HepG2 (cell line): ENCODE data around the gene RBM46. TPM values are rescaled to one million over a fixed set of nuclear protein-coding genes. Genes with fewer than 3 reads are reported as not detected.

Experiments used
- ATAC-seq: fragments of 200-7000 bp; cut with Tn5 transposase; 3 replicates; pipeline ENCODE4 v1.9.1; 2020; ENCODE audit warnings: mild to moderate bottlenecking, moderate library complexity
- BruUV-seq: library from RNA; stranded (reverse); fragments of 400-500 nt; replicated peaks from 2 replicates; lab custom pipeline; 2021; lab: Mats Ljungman, UMichigan
- CTCF ChIA-PET: fragments of 300-600 bp; formaldehyde crosslinking; extraction: SDS; loops from one replicate; lab custom pipeline; 2021; ENCODE audit warnings: low total read pairs, inconsistent platforms, low intra/inter-chr PET ratio; lab: Yijun Ruan, JAX
- POLR2A ChIA-PET: fragments of 350-600 bp; sonication (Branson Sonifier 250); formaldehyde crosslinking; loops from one replicate; lab custom pipeline; 2020; ENCODE audit warnings: antibody characterized with exemption, inconsistent platforms; lab: Yijun Ruan, JAX
- DNase-seq: peaks from one replicate; pipeline ENCODE4 v3.0.0-alpha.2; 2015; ENCODE audit warnings: low spot score
- FAIRE-seq: peaks from 3 replicates; lab custom pipeline; 2011; peaks lifted over from hg19 to GRCh38; lab: Jason Lieb, UNC
- H2AFZ ChIP-seq: one replicate; pipeline ENCODE4 v1.6.1; 2011; ENCODE audit warnings: low read length, inconsistent platforms
- H3K27ac ChIP-seq: fragments of 300-600 bp; 3 replicates; pipeline ENCODE4 v1.8.0; 2011; ENCODE audit warnings: mixed run types, mild to moderate bottlenecking, mixed read lengths, low read length, inconsistent platforms; ENCODE audit not compliant: insufficient read depth; ENCODE audit errors: extremely low read length
- H3K27me3 ChIP-seq, 2 experiments: fragments of 200-600 bp in 1 of 2; 2 replicates in 1 of 2; 3 replicates in 1 of 2; pipeline versions ENCODE4 v1.6.0 to v1.8.0; 2011; ENCODE audit warnings: low read length in 2 of 2, mild to moderate bottlenecking in 2 of 2, moderate library complexity in 2 of 2, inconsistent platforms in 1 of 2; ENCODE audit not compliant: insufficient read depth in 2 of 2, control insufficient read depth in 1 of 2
- H3K36me3 ChIP-seq, 2 experiments: fragments of 200-600 bp in 1 of 2; replicated peaks in 1 of 2; 2 replicates in 1 of 2; 3 replicates in 1 of 2; pipeline versions ENCODE4 v1.5.1 to v1.8.0; 2011; ENCODE audit warnings: low read length in 2 of 2, inconsistent platforms in 1 of 2; ENCODE audit not compliant: insufficient read depth in 2 of 2, control insufficient read depth in 1 of 2
- H3K4me1 ChIP-seq: 2 replicates; pipeline ENCODE4 v1.5.1; 2012; ENCODE audit warnings: low read length, inconsistent platforms; ENCODE audit not compliant: insufficient read depth
- H3K4me2 ChIP-seq: 2 replicates; pipeline ENCODE4 v1.6.0; 2011; ENCODE audit warnings: low read depth, low read length, inconsistent platforms
- H3K4me3 ChIP-seq, 3 experiments: fragments of 200-600 bp in 1 of 3; sonication (generic), shearing (Covaris generic) in 1 of 3; replicated peaks in 1 of 3; 2 replicates each; pipeline ENCODE4 v1.5.1; 2011 to 2016; ENCODE audit warnings: low read length in 3 of 3, inconsistent platforms in 2 of 3, low read depth in 2 of 3, mild to moderate bottlenecking in 2 of 3, control low read depth in 1 of 3, mixed read lengths in 1 of 3; ENCODE audit not compliant: insufficient read depth in 1 of 3
- H3K79me2 ChIP-seq: one replicate; pipeline ENCODE4 v1.6.1; 2011; ENCODE audit warnings: low read length, inconsistent platforms; ENCODE audit not compliant: insufficient read depth
- H3K9ac ChIP-seq: 2 replicates; pipeline ENCODE4 v1.6.0; 2011; ENCODE audit warnings: mild to moderate bottlenecking, low read depth, low read length, inconsistent platforms; ENCODE audit not compliant: insufficient read depth
- H3K9me3 ChIP-seq: 2 replicates; pipeline ENCODE4 v1.5.1; 2012; ENCODE audit warnings: mild to moderate bottlenecking, low read length
- H4K20me1 ChIP-seq: 2 replicates; pipeline ENCODE4 v1.6.0; 2011; ENCODE audit warnings: inconsistent platforms, mild to moderate bottlenecking, low read length, moderate library complexity; ENCODE audit not compliant: insufficient read depth
- CTCF ChIP-seq: sonication (generic); formaldehyde crosslinking; IDR thresholded peaks from 2 replicates; pipeline ENCODE4 v1.5.0; 2020; ENCODE audit warnings: mild to moderate bottlenecking, missing genetic modification reagents, moderate library complexity
- EED ChIP-seq: sonication (generic); formaldehyde crosslinking; IDR thresholded peaks from 2 replicates; pipeline ENCODE4 v1.5.0; 2020; ENCODE audit warnings: mild to moderate bottlenecking, missing genetic modification reagents
- PHF21A ChIP-seq: sonication (generic); formaldehyde crosslinking; IDR thresholded peaks from 2 replicates; pipeline ENCODE4 v1.5.0; 2020; ENCODE audit warnings: mild to moderate bottlenecking, missing genetic modification reagents
- SETDB1 ChIP-seq: sonication (generic); formaldehyde crosslinking; IDR thresholded peaks from 2 replicates; pipeline ENCODE4 v1.5.1; 2020; ENCODE audit warnings: missing genetic modification reagents, mild to moderate bottlenecking, borderline replicate concordance
- SMAD1 ChIP-seq: sonication (generic); formaldehyde crosslinking; IDR thresholded peaks from 2 replicates; pipeline ENCODE4 v1.4.0; 2020; ENCODE audit warnings: missing genetic modification reagents, low read depth, mild to moderate bottlenecking, borderline replicate concordance
- SMAD3 ChIP-seq: sonication (generic); formaldehyde crosslinking; IDR thresholded peaks from 2 replicates; pipeline ENCODE4 v1.4.0; 2020; ENCODE audit warnings: missing genetic modification reagents
- SNAI1 ChIP-seq: sonication (generic); formaldehyde crosslinking; IDR thresholded peaks from 2 replicates; pipeline ENCODE4 v1.5.0; 2020; ENCODE audit warnings: mild to moderate bottlenecking, missing genetic modification reagents, borderline replicate concordance
- STAG1 ChIP-seq: sonication (generic); formaldehyde crosslinking; IDR thresholded peaks from 2 replicates; pipeline ENCODE4 v1.4.0; 2020; ENCODE audit warnings: missing genetic modification reagents
- WGBS: methylation state at CpG from one replicate; pipeline ENCODE4 v1.1.6; 2017; ENCODE audit warnings: low lambda C conversion rate; 5-methylcytosine and 5-hydroxymethylcytosine counted together
- in situ Hi-C: cut with HindIII; loops from 2 replicates; pipeline ENCODE4 v1.10.0; 2017; ENCODE audit warnings: low pct_unique_long_range_greater_than_20kb; ENCODE audit not compliant: extremely low pct_ligation_motif_present
- intact Hi-C: fragments of 100-400 bp; cut with micrococcal nuclease; formaldehyde crosslinking; loops from one replicate; pipeline ENCODE4 v1.10.0; 2022; ENCODE audit not compliant: unreplicated experiment
- polyA plus RNA-seq, 8 experiments: library from polyadenylated mRNA; depleted of rRNA in 3 of 8; stranded (reverse) in 7 of 8; unstranded in 1 of 8; fragments of >200 nt; fragmentation: Illumina TruSeq in 4 of 8; extraction: Trizol in 4 of 8; gene quantifications; 2 replicates each; pipeline versions ENCODE4 v1.2.1 to v1.2.3, GENCODE V29; 2011 to 2016; ENCODE audit warnings: low read depth in 4 of 8, missing spikeins in 1 of 8, mixed read lengths in 1 of 8; ENCODE audit not compliant: insufficient read depth in 1 of 8
- total RNA-seq, 5 experiments: library from RNA; depleted of rRNA; stranded (reverse); fragments of >200 nt; fragmentation: Illumina TruSeq; extraction: Trizol; gene quantifications; 2 replicates each; pipeline ENCODE4 v1.2.3, GENCODE V29; 2016; ENCODE audit warnings: low read depth in 1 of 5
- TF ChIP-seq, protein P1 (sequence below): IDR thresholded peaks from 2 replicates; pipeline ENCODE4 v1.6.1; 2016; ENCODE audit warnings: low read depth, missing genetic modification reagents, missing compliant biosample characterization
- TF ChIP-seq, protein P2 (sequence below), 2 experiments: IDR thresholded peaks; 2 replicates each; pipeline ENCODE4 v1.6.1; 2011 to 2012; ENCODE audit warnings: low read length in 2 of 2, borderline replicate concordance in 1 of 2, low read depth in 1 of 2, mild to moderate bottlenecking in 1 of 2, moderate library complexity in 1 of 2

The RBM46 gene
- total and polyA plus RNA-seq, 2 of the 13 experiments (the other 11 are each of a cell fraction or from before 2014, with no cell fraction given) = not detected

DNA sequence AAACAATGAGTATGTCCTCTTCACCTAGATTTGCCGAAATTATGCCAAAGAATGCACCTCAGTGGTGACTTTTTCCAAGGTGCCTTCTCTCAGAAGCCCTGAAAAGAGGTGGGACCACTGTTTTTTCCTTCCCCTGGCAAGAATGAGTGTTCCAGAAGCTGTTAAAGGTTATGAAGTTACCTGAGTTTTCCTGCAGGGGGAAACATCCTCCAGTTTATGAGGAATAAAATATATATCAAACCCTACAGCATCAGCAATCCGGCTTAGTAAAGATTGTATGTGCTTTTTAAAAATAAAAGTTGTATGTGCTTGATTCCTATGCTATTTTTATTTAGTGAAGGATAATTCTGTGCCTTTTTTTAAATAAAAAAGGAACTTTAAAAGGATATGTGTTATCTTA, 73.3 kb downstream of the RBM46 start:
- ChIA-PET POLR2A (no interaction called here), CTCF (no interaction called here)
- FAIRE-seq (no peak), ATAC-seq (no peak; the same call in 2 of the 3 replicates), DNase-seq (peak; percentile 7)
- in situ Hi-C loops = no loop called here
- Histone ChIP-seq H4K20me1 (no peaks in the 10 kb centered on the region), H3K9me3 (no peaks in the 10 kb centered on the region), H3K36me3 (no peaks in the 10 kb centered on the region), H3K4me2 (no peak overlapping the region), H3K79me2 (no peaks in the 10 kb centered on the region), H3K4me3 (no peak overlapping the region), H3K27me3 (no peaks in the 10 kb centered on the region), H2AFZ (no peak overlapping the region), H3K4me1 (no peaks in the 10 kb centered on the region), H3K9ac (no peak overlapping the region), H3K27ac (no peak overlapping the region)
- WGBS = 9% methylated on average over 2 of the region's 2 CpGs
- intact Hi-C loops = loop anchor here (5.0 kb wide), 1 partner anchor 518 kb away; no protein-coding TSS in a partner anchor
- TF ChIP-seq STAG1 (CRISPR knock-in tag) (peak; percentile 38; the same call in 1 of the 2 replicates), EED (CRISPR knock-in tag) (no peak), CTCF (CRISPR knock-in tag) (peak; percentile 9; the same call in 1 of the 2 replicates), SMAD3 (no peak), PHF21A (CRISPR knock-in tag) (no peak), SNAI1 (no peak), SETDB1 (CRISPR knock-in tag) (no peak), SMAD1 (CRISPR knock-in tag) (no peak)
- TF ChIP-seq, protein P1, sequence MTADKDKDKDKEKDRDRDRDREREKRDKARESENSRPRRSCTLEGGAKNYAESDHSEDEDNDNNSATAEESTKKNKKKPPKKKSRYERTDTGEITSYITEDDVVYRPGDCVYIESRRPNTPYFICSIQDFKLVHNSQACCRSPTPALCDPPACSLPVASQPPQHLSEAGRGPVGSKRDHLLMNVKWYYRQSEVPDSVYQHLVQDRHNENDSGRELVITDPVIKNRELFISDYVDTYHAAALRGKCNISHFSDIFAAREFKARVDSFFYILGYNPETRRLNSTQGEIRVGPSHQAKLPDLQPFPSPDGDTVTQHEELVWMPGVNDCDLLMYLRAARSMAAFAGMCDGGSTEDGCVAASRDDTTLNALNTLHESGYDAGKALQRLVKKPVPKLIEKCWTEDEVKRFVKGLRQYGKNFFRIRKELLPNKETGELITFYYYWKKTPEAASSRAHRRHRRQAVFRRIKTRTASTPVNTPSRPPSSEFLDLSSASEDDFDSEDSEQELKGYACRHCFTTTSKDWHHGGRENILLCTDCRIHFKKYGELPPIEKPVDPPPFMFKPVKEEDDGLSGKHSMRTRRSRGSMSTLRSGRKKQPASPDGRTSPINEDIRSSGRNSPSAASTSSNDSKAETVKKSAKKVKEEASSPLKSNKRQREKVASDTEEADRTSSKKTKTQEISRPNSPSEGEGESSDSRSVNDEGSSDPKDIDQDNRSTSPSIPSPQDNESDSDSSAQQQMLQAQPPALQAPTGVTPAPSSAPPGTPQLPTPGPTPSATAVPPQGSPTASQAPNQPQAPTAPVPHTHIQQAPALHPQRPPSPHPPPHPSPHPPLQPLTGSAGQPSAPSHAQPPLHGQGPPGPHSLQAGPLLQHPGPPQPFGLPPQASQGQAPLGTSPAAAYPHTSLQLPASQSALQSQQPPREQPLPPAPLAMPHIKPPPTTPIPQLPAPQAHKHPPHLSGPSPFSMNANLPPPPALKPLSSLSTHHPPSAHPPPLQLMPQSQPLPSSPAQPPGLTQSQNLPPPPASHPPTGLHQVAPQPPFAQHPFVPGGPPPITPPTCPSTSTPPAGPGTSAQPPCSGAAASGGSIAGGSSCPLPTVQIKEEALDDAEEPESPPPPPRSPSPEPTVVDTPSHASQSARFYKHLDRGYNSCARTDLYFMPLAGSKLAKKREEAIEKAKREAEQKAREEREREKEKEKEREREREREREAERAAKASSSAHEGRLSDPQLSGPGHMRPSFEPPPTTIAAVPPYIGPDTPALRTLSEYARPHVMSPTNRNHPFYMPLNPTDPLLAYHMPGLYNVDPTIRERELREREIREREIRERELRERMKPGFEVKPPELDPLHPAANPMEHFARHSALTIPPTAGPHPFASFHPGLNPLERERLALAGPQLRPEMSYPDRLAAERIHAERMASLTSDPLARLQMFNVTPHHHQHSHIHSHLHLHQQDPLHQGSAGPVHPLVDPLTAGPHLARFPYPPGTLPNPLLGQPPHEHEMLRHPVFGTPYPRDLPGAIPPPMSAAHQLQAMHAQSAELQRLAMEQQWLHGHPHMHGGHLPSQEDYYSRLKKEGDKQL (CRISPR knock-in tag) = no peak
- TF ChIP-seq, protein P2, sequence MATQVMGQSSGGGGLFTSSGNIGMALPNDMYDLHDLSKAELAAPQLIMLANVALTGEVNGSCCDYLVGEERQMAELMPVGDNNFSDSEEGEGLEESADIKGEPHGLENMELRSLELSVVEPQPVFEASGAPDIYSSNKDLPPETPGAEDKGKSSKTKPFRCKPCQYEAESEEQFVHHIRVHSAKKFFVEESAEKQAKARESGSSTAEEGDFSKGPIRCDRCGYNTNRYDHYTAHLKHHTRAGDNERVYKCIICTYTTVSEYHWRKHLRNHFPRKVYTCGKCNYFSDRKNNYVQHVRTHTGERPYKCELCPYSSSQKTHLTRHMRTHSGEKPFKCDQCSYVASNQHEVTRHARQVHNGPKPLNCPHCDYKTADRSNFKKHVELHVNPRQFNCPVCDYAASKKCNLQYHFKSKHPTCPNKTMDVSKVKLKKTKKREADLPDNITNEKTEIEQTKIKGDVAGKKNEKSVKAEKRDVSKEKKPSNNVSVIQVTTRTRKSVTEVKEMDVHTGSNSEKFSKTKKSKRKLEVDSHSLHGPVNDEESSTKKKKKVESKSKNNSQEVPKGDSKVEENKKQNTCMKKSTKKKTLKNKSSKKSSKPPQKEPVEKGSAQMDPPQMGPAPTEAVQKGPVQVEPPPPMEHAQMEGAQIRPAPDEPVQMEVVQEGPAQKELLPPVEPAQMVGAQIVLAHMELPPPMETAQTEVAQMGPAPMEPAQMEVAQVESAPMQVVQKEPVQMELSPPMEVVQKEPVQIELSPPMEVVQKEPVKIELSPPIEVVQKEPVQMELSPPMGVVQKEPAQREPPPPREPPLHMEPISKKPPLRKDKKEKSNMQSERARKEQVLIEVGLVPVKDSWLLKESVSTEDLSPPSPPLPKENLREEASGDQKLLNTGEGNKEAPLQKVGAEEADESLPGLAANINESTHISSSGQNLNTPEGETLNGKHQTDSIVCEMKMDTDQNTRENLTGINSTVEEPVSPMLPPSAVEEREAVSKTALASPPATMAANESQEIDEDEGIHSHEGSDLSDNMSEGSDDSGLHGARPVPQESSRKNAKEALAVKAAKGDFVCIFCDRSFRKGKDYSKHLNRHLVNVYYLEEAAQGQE (IDR thresholded peaks at IDR 0.05; ENCODE audit: borderline replicate concordance in 1 of 2, low read depth in 1 of 2, low read length in 2 of 2) = no peak
- no TSS peak for BruUV-seq
